GM21360 (cell line): ENCODE results near the gene SLC4A2.

Source experiments
- ATAC-seq: cut with Tn5 transposase; IDR thresholded peaks from one replicate; pipeline ENCODE4 v1.9.1; 2021; ENCODE audit warnings: mild to moderate bottlenecking, moderate library complexity; ENCODE audit not compliant: unreplicated experiment

SLC4A2 gene

DNA sequence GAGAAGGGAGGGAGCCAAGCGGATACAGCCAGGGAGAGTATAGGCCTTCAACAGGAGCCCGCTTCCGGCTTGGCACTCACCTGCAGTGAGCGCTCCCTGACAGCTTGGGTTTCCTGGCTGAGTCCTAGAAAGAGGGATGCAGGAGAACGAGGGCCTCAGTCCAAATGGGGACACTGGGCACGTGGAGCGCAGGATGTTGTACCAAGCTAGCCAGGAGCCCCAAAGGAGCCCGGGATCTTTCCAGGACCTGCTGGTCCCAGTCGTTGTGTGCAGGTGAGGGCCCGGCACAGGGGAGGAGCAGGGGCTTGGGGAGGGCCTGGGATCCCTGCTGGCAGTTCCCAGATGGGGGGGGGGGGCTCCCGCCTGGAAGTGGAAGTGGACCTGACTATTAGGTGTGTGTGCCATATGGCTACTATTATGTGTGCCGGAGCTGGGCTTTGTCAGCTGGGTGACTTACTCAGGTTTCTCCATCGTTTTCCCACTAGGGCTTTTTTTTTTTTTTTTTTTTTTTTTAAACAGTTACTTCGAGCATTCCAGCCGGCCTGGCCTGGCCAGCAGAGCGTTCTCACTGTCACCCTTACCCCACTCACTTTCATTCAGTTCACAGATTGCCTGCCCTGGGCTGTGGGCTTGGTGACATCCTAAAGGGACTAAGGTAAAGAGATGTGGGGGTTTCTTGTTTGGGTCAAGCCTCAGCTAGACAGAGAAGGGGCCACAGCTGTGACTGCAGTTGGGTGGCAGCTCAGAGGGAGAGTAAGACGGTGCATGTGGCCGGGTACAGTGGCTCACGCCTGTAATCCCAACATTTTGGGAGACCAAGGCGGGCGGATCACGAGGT, 30.7 kb downstream of the SLC4A2 start:
- no peak for ATAC-seq

- no peak for ATAC-seq
Measured at GRCh38 chr7:151091003-151091402, 31.6 kb downstream of the SLC4A2 start.

GRCh38 chr7:151091431-151091830, 32.0 kb downstream of the SLC4A2 start:
- ATAC-seq: no peak

- ATAC-seq: no peak
Measured at GRCh38 chr7:151091988-151092387, 32.6 kb downstream of the SLC4A2 start.

DNA sequence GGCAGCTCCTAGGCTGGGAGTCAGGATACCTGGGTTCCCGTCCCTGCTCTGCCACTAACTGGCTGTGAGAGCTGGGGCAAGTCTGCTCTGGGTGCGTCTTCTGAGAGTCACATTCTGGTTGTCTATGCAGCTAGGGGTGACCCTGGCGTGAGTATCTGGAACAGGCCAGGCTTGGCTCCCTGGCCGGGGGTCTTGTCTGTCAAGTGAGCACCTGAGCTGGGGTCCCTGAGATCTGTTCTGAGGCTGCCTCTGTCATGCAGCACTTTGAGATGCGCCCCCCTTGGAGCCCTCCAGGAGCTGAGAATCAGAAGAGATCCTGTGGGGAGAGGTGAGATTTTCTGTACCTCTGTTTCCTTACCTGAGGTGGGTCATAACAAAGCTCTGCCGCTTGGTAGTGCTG, 34.4 kb downstream of the SLC4A2 start:
- ATAC-seq: no peak

DNA sequence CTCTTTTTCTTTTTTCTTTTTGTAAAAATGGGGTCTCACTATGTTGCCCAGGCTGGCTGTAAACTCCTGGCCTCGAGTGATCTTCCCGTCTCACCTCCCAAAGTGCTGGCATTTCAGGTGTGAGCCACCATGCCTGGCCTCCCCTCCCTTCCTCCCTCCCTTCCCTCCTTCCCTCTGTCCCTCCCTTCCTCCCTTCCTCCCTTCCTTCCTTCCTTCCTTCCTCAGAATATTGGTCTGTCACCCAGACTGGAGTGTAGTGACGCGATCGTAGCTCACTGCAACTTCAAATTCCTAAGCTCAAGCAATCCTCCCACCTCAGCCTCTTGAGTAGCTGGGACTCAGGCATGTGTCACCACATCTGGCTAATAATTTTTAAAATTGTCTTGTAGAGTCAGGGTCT, 35.3 kb downstream of the SLC4A2 start:
- no peak for ATAC-seq

DNA sequence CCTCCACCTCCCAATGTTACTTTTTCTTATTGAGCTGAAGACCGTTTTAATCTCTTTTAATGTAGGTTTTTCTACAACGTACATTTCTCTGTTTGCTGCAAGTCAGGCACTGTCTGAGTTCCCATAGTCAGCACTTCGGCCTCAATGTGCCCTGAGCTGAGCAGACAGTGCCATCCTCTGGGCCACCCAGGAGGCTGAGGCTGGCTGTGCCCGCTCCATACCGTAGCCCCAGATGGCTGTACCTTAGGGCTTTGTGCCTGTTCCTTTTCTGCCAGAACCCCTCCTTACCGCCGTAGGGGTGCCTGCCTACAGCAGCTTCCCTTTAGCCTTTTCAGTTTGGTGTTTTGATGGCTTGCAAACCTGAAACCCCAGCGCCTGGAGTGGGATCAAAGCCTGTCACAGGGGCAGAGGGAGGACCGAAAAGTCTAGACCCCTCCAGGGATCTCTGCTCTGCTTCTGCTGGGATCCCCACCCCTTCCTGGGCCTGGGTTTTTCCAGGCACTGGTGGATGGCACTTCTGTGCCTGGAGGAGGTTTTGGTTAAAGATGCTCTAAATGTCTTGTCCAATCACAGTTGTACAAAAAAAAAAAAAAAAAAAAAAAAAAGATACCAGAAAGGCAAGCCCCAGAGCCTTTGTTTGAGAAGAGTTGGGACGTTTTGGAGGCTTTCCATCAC, 35.9 kb downstream of the SLC4A2 start:
- no peak for ATAC-seq

DNA sequence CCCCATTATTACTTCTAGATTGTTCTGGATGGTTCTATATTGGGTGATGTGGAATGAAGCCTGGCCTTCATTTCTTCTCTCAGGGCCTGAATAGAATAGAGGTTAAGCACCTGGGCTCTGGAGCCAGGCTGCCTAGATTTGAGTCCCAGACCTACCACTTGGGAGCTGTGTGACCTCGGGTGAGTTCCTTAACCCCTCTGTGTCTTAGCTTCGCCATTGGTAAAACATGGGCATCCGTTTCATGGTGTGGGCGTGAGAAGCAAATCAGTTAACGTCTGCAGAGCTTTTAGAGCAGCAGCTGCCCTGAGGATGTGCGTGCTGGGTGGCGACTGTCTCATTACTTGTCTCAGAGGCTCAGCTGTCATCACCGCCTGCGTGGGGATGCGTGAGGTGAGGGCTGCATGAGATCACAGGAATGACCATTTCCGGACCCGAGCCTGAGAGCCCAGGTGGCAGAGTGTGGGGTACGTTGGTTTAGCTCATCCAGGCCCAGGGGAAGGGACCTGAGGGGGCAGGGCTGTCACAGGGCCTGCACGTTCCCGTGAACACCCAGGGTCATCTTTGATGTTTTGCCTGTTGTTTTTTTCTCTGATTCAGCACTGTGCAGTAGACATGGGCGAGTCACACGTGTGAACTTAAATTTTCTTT, 36.6 kb downstream of the SLC4A2 start:
- no peak for ATAC-seq

DNA sequence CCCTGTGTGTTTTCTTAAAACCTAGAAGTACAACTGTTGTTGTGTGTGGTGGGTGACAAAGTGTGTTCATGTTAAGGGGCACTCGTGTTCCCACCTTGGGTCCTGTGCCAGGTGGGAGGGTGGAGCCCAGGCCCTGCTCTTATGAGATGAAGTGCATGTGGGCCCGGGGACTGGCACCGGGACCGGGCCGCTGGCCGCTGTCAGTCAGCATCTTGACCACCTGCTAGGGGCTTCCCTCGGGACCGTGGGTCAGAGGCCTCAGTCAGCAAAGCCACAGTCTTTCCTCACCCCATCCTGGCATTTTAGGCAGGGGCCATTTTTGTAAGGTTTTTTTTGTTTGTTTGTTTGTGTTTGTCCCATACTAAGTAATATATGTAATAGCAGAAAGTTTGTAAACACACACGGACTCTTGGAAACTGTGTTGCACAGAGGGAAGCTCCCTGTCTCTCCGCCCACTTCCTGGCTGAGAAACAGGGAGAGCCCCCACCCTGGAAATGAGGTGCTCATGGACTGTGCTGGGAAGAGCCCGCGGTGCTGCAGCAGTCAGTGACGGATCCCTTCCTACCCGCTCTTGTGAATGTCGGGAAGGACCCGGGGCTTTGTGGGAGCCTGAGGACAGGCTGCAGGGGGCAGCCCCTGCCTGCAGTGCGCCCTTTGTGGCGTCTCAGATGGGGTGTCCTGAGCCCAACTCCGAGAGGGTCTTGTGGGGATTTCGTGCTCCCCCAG, 40.3 kb downstream of the SLC4A2 start:
- ATAC-seq: no peak

DNA sequence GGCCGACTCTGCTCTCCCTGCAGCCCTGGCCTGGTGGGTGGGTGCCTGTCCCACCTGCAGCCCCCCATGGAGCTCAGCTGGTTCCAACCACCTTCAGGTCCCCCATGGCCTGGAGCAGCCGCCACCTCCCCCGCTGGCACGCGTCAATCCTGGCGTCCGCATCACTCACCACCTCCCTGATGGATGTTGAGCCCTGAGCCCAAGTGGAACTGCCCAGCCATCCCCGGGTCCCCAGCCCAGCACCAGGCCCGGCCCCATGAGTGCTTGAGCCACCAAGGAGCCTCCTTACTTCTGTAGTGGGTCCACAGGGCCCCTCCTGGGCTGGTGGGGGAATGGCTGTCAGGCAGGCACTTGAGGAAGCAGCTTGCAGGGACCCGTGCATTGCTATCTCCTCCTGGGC, 41.5 kb downstream of the SLC4A2 start:
- no peak for ATAC-seq

GRCh38 chr7:151101621-151102396, 42.4 kb downstream of the SLC4A2 start:
- ATAC-seq: no peak

GRCh38 chr7:151102991-151103390, 43.6 kb downstream of the SLC4A2 start:
- ATAC-seq: no peak

DNA sequence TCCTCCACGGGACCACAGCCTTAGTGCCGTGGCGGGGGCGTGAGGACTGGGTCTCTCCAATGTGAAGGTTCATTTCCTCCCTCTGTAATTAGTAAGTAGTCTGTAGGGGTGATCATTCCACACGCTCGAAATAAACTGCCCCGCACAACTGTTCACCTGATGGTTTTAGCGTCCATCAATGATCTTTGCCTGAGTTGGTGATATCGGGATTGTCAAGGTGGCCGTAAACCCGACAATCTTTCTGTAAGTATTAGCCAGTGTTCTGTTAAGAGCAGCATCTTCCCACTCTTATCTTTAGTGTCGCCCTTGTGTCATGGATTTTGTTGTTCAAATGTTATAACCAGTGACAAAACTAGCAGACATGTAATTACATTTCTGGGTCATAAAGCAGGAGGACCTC, 44.6 kb downstream of the SLC4A2 start:
- ATAC-seq: no peak

DNA sequence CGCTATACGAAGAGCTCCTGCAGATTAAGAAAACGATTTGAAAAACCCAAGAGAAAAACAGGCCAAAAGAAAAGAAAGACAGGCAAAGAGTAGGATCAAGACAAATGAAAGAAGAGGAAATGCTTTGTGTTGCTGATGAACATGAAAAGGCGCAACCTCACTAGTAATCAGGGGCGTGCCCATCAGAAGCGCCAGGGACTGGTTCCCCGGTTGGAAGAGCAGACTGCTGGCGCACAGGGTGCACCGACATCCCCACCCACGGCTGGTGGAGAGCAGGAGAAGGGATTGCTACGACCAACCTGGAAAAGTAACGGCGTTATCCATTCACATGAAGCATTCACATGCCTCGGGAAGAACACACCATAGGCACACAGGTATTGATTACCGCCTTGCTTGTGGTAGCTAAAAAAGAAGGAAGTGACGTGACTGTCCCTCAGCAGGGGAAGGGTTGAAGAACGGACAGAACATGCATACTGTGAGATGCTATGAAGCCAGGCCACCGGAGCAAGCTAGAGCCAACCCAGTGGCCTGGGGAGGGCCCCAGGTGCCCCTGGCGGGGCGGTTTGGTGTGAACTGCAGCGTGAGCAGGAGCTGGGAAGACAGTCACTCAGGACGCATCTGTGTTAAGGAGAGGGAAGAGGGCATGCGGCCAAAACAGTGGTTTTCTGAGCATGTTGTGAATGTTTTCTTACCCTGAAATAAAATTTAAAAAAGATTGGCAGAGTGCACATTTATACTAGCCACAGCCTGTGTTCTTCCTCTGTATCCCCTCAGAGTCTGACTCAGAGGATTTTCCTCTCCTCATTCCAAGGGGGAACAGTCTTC, 45.2 kb downstream of the SLC4A2 start:
- ATAC-seq: no peak

GRCh38 chr7:151107882-151108281, 48.5 kb downstream of the SLC4A2 start:
- no peak for ATAC-seq

DNA sequence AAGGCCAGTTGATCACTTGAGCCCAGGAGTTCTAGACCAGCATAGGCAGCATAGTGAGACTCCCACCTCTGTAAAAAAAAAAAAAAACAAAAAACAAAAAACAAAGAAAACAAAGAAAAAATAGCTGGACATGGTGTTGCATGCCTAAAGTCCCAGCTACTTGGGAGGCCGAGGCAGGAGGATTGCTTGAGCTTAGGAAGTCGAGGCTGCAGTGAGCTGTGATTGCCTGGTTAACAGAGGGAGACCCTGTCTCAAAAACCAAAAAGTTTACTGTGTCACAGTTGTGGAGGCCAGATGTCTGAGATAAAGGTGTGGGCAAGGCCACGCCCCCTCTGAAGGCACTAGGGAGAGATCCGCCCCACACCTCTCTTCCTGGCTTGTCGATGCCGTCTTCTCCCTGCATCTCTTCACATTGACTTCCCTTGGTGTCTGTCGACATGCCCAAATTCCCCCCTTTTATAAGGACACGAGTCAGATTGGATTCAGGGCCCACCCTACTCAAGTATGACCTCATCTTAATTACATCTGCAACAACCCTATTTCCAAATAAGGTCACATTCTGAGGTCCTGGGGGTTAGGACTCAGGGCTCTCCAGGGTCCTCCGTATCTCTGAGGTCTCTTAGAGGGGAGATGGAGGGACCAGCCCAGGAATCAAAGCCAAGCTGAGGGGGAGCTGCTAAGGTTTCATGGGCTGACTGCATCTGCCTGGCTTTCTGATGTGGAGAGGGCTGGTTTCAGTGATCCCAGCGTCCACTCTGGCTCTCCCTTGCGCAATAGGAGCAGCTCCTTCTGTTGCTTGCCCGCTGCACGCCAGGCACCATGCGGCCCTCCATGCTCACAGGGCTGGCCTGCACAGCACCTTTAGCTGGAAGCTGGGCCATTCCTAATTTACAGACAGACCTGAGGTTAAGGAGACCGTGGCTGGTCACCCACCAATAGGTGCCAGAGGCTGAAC, 50.0 kb downstream of the SLC4A2 start:
- no peak for ATAC-seq

DNA sequence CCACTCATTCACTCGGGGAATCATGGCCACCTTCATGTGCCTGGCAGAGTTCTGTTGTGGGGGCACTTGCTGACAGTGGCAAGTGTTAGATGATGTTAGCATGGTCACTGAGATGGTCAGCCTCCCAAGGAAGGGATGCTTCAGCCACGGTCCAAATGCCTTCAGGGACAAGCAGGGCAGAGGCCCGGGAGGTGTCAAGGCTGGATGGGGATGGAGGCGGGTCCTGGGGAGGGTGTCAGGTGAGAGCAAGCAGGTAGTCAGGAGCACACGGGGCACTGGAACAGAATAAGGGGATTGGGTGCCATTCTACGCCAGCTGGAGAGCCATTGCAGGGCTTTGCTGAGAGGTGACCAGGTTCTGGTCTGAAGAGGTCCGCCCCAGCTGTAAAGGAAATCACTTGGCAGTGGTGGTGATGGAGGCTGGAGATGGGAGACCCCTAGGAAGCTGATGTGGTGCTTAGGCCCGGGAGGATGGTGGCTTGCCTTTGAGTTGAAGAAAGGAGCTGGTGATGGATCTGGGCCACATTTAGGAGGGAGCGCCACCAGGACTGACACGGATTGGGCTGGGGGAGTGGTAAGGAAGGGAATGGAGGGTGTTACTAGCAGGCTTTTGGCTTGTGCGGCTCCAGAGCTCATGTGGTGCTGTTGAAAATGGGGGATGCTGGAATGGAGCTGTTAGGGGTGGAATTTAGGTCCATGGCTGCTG, 51.0 kb downstream of the SLC4A2 start:
- ATAC-seq: no peak
